ENCODE measurements around the gene FCRL6.

FCRL6 gene

GRCh38 chr1:159795534-159795933 lies 6.6 kb upstream of the FCRL6 start:
- Histone ChIP-seq H3K4me3 (no peak overlapping the region), H3K27ac (no peak overlapping the region)

DNA sequence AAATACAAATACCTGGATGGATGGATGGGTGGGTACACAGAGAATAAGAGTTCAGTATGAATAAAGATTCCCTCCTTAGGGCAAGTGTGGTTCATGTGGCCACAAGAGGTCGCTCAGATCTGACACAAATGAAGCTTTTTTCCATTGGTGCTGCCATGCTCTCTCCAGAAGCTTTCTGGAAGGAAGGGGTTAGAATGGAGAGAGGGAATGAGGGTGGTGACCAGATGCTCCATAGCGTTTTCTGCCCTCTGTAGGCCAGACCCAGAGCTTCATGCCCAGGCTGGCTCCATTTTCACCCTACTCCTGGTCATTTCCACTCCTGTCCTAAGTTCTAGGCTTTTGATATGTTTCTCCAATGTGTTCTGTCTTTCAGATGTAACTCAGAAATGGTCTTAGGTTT lies 3.3 kb upstream of the FCRL6 start:
- Histone ChIP-seq H3K4me3 (no peak overlapping the region), H3K27ac (peak overlapping the region in 1 of 21 experiments; percentile 2)

DNA sequence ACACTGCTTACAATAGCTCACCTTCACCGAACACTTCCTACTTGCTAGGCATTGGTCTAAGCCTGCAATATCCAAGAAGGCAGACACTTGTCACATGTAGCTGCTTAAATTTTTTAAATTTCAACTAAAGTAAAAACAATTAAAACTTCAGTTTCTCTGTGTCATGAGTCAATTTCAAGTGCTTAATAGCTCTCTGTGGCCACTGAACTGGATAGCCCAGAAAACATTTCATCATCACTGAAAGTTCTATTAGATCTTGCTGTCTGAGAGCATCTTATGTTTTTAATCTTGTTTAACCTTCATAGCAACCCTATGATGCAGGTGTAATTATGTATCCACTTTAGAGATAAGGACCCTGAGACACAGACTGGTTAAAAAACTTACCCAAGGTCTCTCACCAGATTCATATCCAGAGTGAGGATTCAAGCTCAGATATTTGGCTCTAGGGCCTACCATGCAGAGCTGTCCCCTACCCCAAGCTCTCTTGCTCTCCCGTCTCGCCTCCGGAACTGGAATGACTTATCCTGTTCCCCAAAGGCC lies 2.6 kb upstream of the FCRL6 start:
- H3K27ac ChIP-seq = peak overlapping the region in 1 of 21 experiments; percentile 2
- H3K4me3 ChIP-seq = no peak overlapping the region

DNA sequence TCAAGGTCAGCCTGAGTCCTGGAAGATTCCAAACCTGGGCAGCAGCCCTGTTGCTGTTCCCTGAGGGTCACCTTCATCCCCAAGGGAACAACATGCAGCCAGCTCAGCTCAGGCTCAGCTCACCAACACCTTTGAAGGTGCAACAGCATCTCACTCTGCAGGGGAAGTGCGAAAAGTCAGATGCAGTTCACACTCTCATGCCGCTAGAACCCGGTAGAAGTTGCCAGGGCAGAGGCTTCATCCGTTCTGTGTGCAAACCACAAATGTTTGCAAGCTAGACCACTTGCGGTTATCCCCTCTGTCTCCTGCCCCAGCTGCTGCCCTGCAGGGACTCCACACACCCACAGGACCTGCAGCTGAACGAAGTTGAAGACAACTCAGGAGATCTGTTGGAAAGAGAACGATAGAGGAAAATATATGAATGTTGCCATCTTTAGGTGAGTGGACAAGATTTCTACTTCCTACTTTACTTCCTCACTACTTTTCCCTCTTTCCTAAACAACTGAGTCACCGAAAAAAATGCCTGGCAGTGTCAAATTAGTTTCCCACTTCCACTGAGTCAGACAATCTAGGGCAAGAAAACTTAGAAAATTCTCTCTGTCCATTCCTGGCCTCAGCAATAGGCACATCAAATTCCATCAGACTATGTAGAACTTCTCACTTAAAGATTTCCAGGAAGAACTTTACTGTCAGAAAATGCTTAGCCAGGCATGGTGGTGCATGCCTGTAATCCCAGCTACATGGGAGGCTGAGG lies 1.8 kb upstream of the FCRL6 start:
- Histone ChIP-seq H3K4me3 (no peak overlapping the region), H3K27ac (peak overlapping the region in 2 of 21 experiments; percentile 20 to 21)

GRCh38 chr1:159803956-159804689 lies 2.0 kb downstream of the FCRL6 start:
- H3K27ac ChIP-seq = no peak overlapping the region

GRCh38 chr1:159804924-159805323 lies 2.8 kb downstream of the FCRL6 start:
- H3K4me3 ChIP-seq = no peak overlapping the region

More at GRCh38 chr1:159803956-159804689, 2.0 kb downstream of the FCRL6 start:
- H3K4me3 ChIP-seq = no peak overlapping the region

DNA sequence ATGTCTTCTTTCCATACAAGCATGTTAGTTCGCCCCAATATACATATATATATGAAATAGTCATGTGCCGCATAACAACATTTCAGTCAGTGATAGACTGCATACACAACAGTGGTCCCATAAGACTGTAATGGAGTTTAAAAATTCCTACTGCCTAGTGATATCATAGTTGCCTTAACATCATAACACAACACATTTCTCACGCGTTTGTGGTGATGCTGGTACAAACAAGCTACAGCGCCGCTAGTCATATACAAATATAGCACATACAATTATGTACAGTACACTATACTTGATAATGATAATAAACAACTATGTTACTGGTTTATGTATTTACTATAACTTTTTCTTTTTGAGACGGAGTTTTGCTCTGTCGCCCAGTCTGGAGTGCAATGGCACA lies 13.8 kb downstream of the FCRL6 start:
- H3K27ac ChIP-seq = no peak overlapping the region
- no peak overlapping the region for H3K4me3 ChIP-seq

More at GRCh38 chr1:159804924-159805323, 2.8 kb downstream of the FCRL6 start:
- H3K27ac ChIP-seq = no peak overlapping the region

GRCh38 chr1:159817276-159818041 lies 15.3 kb downstream of the FCRL6 start:
- no peak overlapping the region for H3K4me3 ChIP-seq
- no peak overlapping the region for H3K27ac ChIP-seq

DNA sequence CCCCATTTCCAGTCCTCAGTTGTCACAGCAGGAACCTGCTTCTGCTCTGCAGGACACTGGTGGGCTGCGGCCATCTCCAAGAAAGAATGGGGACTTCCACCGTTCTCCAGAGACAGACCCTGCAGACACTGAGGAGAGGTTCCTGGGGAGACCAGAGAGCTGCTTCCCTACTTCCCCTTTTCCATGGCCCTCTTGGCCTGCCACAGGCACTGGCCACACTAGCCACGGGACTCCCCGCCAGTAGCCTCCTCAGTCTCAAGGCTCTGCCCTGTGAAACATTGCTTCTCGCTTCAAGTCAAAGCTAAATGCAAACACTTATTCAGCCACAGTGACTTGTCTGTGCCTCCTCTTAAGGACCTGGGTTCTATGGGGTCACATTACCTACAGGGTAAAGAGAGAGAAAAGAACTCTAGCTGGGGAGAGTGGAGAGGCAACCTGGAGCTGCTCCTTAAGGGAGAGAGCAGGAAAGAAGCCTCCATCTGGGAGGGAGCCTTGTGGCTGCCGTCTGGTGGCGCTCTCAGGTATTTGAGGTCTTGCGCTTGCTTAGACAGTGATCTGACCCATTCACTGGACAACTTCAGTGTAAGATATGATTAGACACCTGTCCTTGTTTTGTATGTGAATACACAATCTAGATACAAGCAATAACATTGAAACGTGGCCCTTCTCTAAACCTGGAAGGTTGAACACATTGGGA lies 19.2 kb downstream of the FCRL6 start:
- Histone ChIP-seq H3K27ac (no peak overlapping the region), H3K4me3 (no peak overlapping the region)

- Histone ChIP-seq H3K4me3 (no peak overlapping the region), H3K27ac (peak overlapping the region in 2 of 21 experiments; percentile 10 to 30)
These were observed 21.2 kb downstream of the FCRL6 start for GRCh38 chr1:159823406-159823805.

GRCh38 chr1:159825564-159825963 lies 23.4 kb downstream of the FCRL6 start:
- Histone ChIP-seq H3K27ac (peak overlapping the region in 14 of 21 experiments; percentile 9 to 88 (median 49)), H3K4me3 (no peak overlapping the region)

DNA sequence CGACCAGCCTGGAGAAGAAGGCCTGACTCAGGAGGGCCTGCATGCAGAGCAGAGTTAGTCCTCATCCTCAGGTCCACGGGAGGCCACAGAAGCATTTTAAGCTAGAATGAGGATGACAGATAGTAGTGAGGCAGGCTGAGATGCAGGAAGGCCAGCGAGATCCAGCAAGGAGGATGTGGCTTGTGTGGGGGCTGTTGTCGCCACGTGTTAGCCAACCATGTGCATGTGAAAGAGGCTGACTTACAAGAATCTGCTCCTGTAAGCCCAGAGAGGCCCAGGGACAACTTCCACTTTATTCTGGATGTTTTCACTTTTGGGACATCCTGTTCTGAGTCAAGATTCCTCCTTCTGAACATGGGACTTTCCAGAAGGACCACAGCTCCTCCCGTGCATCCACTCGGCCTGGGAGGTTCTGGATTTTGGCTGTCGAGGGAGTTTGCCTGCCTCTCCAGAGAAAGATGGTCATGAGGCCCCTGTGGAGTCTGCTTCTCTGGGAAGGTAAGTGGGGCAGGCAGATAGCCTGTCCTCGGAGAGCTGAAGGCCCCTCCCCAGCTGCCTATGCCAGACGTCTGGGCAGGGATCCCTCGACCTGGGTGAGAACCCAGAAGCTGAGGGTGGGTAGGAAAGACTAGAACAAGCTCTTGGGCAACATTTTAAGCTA lies 24.4 kb downstream of the FCRL6 start, which contains the start of gene SLAMF8:
Gene SLAMF8 (plus strand): TSS at position 433 of the 661 bp plus-strand sequence. CDS start 26 bp downstream, at position 459.
- peak within 1 kb of the TSS in 17 of 21 experiments; percentile 34 to 88 (median 71) for H3K27ac ChIP-seq
- peak within 1 kb of the TSS in 5 of 7 experiments; percentile 4 to 21 (median 14) for H3K4me3 ChIP-seq

GRCh38 chr1:159827102-159827490 lies 24.9 kb downstream of the FCRL6 start:
- Histone ChIP-seq H3K4me3 (peak overlapping the region in 5 of 7 experiments; percentile 4 to 21 (median 14)), H3K27ac (peak overlapping the region in 17 of 21 experiments; percentile 4 to 88 (median 71))

DNA sequence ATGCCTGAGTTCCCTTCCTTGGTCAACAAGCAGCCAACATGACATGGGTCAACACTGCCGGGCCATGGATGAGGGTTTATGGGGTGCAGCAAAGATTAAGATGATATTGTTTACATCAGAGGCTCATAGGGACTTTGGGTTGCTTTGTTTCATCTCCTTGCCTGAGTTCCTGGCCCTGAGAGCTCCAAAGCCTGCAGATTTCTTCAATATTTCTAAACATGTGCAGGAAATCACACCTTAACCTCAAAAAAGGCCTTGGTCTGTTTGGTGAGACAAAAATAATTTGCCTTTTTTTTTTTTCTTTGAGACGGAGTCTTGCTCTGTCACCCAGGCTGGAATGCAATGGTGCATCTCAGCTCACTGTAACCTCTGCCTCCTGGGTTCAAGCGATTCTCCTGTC lies 25.4 kb downstream of the FCRL6 start:
- Histone ChIP-seq H3K27ac (peak overlapping the region in 13 of 21 experiments; percentile 41 to 88 (median 72)), H3K4me3 (peak overlapping the region in 4 of 7 experiments; percentile 11 to 21 (median 14))

- peak overlapping the region in 9 of 21 experiments; percentile 29 to 88 (median 84) for H3K27ac ChIP-seq
- peak overlapping the region in 5 of 7 experiments; percentile 0 to 15 (median 11) for H3K4me3 ChIP-seq
These were observed 26.0 kb downstream of the FCRL6 start for GRCh38 chr1:159828176-159828575.

- Histone ChIP-seq H3K27ac (peak overlapping the region in 9 of 21 experiments; percentile 6 to 88 (median 71)), H3K4me3 (peak overlapping the region in 3 of 7 experiments; percentile 0 to 14 (median 1))
These were observed 26.6 kb downstream of the FCRL6 start for GRCh38 chr1:159828581-159829272.

DNA sequence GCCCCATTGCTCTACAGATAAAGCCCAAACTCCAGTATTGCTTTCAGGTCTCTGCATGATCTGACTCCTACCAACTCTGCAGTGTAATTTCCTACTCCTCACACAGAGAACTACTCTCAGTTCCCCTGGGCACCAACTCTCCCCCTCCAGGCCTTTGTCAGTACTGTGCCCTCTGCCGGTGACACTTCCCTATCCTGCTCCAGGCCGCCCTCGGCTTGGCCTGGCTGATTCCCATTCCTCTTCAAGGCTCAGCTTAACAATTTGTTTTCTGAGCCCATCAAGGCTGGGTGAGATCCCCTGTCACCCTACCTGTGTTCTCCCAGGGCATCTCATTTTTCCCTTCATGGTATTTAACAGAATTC lies 27.1 kb downstream of the FCRL6 start:
- peak overlapping the region in 6 of 21 experiments; percentile 15 to 86 (median 58) for H3K27ac ChIP-seq
- H3K4me3 ChIP-seq = peak overlapping the region in 2 of 7 experiments; percentile 1 to 14
